Fibroblast of lung (primary cell): ENCODE measurements around the gene SEC24B.

Experiments
- CTCF ChIP-seq, 2 donors: IDR thresholded peaks in 1 of 2; conservative IDR thresholded peaks in 1 of 2; 1 replicate in 1 of 2; 2 replicates in 1 of 2; pipeline ENCODE4 v1.5.1; 2011 to 2012; ENCODE audit warnings: low read length in 2 of 2, control low read depth in 1 of 2, inconsistent platforms in 1 of 2, low read depth in 1 of 2, mild to moderate bottlenecking in 1 of 2
- EZH2 ChIP-seq: IDR thresholded peaks from 2 replicates; pipeline ENCODE4 v1.5.1; 2012; ENCODE audit warnings: low read length, control low read depth, mild to moderate bottlenecking; ENCODE audit errors: missing control alignments

- TF ChIP-seq CTCF (conservative IDR thresholded peaks at IDR 0.05 in 1 of 2, IDR thresholded peaks at IDR 0.05 in 1 of 2; ENCODE audit: low read depth in 1 of 2, low read length in 2 of 2) (no peak), EZH2 (no peak)
These were observed 13.7 kb downstream of the SEC24B start for GRCh38 chr4:109447278-109447677.
